IPS DF 19.7 (cell line): ENCODE measurements around the gene BCAS1.
"Not testable (repeated sequence)": the region's sequence is repeated elsewhere in the genome, so short reads cannot be mapped to it uniquely, and the experiment has no call there.

Experiments
- DNase-seq: peaks from one replicate; pipeline ENCODE4 v3.0.0-alpha.2; 2013; ENCODE audit warnings: low read depth, low spot score

BCAS1 gene

DNA sequence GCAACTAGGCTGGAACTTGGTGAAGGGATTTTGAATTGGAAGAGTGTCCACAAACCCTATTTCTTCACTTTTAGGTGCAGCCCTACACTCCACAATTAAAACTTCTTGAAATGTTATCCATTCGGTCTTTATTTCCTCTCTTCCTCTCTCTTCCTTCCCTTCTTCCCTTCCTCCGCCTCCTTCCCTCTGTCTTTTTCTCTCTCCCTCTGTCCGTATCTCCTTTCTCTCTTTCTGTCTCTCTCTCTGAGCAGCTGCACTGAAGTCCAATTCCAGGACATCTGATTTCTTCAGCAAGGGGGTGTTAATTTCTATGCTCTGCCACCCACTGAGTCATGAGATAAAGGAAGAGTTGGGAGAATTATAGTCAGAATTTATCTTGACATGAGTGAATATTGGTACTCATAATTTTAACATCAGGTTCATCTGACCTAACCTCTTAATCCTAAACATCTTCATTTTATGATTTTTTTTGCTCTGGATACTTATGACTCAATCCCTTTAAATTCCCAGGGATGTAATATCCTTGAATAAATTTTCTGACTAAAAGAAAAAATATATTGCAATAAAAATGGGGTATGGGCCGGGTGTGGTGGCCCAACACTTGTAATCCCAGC lies 84.2 kb downstream of the BCAS1 start:
- DNase-seq = no peak

DNA sequence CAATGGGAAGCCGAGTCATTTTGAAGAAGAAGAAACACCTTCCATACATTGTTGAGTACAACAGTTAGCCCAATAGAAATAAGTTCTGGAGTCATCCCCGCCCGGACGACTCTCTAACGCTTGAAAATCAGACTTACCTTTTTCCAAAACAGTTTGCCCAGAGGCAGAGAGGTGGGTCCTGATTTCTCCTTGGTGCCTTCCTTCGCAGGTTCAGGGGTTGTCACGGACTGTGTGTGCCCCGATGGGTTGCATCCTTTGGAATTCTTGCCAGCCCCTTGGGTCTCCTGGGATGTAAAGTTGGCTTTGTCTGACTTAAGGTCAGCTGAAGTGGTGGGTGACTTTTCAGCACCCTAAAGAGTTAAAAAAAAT lies 85.3 kb downstream of the BCAS1 start:
- no peak for DNase-seq

DNA sequence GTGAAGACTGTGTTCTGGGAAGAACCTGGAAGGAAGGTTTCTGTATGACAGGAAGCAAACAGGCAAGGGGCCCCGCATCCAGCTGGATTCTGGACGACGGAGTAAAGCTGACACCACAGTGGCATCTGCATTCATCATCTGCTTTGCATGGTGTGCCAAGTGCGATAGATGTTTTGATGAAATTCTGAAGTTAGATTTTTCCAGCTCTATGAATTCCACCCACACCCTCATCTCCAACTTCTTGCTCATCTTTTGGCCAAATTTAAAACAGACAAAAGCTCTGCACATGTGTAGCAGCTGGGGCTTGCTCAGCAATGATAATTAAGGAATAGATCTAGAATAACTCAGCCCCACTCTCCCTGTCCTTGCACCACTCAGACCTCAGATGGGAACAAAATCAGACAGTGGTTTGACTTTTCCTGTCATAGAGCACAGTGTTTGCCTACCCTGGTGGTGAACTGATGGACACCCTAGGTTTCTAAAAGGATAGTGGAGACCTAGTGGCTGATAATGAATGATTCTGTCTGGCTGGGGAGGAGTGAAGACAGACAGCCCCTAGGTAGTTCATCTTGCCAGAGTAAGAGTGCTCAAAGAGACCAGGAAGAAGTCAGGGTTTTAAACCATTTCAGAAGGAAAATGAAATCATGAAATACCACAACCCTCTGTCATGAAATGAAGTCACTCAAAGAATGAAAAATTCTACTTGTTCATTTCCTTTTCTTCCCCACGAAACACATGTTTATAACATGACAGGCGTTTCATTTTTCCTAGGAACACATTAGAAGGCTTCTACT lies 85.8 kb downstream of the BCAS1 start:
- no peak for DNase-seq

DNA sequence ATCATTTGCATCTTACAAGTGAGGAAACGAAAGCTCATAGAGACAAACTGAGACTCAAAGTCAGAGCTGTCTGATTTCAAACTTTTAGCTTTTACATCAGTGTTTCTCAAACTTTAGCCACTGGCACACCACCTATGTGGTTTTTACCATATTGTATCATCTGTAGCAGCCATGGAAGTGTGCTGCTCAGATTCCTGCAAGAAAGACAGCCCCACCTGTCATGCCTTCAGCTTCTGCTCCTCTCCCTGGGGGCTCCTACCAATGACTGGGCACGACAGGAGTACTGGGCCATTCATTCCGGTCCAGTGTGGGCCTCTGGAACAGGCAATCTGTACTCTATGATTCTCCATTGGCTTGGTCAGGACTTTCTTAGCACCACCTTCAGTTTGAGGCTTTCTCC lies 87.0 kb downstream of the BCAS1 start:
- no peak for DNase-seq

DNA sequence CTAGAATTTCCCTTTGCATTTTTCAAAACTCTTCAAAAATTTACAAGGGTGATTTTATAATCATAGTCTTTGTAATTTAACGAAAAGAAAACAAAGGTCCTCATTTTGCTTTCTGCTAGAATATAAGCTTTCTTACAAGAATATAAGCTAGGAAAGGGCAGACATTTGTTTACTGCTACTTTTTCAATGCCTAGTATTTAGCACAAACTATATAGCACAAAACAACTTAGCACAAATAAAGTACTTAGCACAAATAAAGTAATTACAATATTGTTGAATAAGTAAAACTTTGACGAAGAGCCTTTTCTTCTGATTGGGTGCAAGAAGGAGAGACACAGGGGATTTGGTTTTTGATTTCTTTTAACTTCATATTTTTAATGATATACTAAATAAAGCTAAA lies 87.8 kb downstream of the BCAS1 start:
- DNase-seq = no peak

DNA sequence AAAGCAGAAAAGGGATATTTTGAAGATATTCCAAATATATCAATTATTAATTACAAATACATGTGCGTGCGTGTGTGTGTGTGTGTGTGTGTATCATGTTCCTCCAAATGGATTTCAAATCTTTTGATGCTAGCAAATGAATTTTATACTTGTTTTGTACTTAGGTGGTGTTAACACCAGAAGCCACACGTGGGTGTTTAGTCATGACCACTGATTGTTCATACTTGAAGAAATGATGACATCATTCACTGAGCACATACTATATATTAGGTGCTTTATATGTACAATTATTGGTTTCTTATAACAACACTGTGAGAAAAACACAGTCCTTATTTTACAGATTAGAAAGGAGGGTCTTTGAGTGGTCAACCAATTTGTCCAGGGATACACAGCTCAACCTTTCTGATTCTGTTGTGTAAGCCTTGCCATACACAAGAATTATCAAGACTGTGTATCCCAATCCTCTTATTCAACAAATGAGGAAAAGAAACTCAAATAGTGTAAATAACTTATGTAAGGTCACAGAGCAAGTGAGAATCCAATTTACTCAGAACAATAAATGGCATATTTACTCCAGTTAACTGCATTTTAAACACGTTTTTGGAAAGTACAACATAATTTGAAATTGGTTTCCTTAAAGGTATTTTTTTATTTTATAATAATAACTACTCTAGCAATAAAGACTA lies 88.5 kb downstream of the BCAS1 start:
- no peak for DNase-seq

DNA sequence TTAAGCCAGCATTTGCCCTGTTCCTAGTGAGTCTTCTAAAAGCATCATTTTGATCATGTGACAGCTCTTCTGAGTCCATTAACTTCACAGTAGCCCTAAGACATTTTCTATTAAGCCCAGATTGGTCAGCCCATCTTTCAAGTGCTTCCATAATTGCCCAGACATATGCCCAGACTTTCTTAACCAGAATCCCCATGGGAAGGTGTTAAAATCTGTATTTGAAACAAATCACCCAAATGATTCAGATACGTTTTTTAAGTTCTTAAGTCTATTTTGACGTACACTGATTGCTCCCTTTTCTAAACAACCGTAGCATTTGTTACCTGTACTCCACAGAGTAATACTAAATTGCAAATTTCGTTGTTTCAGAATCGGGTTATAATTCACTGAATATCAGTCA lies 89.3 kb downstream of the BCAS1 start:
- DNase-seq = no peak

DNA sequence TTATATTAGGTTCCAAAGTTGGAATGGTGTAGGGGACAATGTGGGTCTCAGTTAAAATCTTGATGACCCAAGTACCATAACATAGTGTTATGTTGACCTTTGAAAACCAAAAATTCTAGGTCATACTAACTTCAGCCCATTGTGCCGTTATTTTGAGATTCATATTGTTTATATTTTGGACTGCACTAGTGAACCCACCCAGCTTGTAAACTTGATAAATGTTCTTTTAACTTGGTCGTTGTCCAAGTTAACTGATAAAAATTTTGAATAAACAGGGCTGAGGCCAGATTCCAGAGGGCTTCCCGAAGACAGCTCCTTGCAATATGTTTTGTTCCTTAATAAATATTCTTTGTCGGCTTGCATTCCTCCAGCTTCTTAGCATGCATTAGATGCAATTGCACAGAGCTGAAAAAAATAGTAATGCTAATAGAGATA lies 90.3 kb downstream of the BCAS1 start:
- DNase-seq = no peak

DNA sequence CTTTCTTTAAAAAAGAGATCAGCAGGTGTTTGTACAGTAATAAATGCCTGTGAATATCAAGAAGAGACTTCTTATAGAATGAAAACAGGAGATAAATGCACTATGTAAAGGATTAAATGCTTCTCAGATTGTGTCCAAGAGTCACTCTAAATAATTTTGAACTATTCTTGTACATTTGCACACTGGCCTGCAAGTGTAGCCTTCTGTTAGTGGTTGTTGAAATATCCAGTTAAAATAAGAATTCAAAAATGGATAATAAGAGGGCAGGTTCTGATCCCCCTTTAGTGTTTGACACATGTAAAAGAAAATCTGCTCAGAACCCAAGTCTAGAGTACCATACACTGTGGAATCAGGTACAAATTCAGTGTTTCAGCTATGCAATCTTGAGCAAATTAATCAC lies 91.9 kb downstream of the BCAS1 start:
- no peak for DNase-seq

DNA sequence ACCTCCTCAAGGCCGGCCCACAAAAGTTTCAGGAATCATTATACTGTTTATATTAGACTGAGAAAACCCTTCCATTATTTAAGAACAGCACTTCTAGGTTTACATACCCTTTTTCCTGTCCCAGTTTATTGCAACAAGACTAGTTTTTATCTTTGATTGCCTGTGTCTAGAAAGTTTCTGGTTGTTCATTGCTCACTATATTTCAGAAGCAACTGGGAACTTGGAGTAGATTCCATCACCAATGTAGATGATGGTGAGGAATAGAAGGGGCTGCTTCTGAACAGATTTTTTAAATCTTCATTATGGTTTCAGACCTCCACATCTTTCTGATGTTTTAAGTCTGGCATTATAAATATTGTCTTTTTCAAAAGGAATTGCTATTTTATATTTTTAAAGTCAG lies 93.0 kb downstream of the BCAS1 start:
- DNase-seq = no peak

DNA sequence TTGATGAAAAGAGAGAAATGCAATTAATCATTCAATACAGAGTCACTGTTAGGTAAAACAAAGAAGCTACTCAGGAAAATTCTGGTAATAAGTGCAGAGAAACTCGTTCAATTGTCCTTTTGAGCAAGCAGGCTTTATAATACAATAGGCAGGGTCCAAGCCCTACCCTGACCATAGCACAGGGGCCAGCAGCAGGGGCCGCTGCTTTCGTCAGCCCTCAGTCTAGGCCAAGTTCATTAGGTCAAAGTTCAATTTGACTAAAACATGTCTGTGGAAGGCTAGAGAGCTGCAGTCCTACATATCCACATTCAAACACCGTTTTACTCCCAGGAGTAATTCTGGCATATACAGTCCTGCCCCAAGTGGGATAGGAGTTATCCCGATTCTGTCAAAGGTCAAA lies 94.6 kb downstream of the BCAS1 start:
- DNase-seq = no peak

DNA sequence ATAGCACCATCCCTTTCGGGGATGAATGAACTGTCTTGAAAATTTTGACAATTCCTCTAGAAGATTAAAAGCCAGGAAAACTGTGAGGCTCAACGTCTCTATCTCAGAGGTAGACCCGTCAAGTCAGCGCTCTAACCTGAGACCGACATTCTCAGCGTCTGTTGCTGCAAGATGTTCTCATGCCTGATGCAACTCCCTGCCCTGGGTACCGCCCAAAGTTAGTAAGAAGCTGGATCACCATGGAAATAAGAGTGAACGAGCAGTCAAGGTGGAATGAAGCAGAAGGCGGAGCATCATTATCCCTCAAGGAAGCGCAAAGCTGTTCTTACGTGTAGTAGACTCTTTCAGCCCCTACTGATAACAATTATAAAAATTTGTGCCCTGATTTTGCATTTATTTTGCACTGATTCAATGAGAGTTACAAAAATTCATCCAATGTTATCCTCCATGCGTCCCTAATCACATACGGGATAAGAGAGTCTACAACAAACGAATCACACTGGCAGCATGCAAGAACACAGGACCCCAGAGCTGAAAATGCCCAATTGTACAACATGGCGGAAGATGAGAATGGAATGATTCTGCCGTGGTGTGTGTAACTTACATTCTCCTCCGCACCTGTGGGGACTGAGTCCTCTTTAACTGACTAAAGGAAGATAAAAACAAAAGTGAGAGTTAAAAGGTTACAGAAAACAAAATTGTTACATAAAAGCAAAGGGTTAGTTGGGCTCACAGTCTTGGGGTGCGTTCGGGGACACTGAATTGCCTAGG lies 95.4 kb downstream of the BCAS1 start:
- DNase-seq = no peak

DNA sequence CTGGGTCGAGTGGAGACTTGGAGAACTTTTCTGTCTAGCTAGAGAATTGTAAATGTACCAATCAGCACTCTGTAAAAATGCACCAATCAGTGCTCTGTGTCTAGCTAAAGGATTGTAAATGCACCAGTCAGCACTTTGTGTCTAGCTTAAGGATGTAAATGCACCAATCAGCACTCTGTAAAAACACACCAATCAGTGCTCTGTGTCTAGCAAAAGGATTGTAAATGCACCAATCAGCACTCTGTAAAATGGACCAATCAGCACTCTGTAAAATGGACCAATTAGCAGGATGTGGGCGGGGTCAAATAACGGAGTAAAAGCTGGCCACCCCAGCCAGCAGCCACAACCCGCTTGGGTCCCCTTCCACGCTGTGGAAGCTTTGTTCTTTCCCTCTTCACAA lies 96.5 kb downstream of the BCAS1 start:
- not testable (repeated sequence) for DNase-seq

DNA sequence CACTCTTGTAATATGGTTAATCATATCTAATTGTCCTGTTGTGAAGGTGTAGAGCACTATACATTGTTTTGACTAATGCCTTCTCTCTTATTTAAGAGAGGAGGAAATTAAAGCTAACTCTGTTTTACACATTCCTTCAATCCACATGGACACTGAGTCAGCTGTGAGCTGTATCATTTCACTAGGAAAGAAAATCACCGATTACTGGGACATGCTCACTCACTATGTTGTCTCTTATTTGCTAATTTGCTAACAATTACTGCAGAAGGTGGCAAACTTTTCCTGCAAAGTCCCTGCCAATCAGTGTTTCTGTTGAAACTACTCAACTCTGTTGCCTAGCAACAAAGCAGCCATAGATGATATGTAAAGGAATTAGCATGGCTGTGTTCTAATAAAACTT lies 98.2 kb downstream of the BCAS1 start:
- DNase-seq = no peak

DNA sequence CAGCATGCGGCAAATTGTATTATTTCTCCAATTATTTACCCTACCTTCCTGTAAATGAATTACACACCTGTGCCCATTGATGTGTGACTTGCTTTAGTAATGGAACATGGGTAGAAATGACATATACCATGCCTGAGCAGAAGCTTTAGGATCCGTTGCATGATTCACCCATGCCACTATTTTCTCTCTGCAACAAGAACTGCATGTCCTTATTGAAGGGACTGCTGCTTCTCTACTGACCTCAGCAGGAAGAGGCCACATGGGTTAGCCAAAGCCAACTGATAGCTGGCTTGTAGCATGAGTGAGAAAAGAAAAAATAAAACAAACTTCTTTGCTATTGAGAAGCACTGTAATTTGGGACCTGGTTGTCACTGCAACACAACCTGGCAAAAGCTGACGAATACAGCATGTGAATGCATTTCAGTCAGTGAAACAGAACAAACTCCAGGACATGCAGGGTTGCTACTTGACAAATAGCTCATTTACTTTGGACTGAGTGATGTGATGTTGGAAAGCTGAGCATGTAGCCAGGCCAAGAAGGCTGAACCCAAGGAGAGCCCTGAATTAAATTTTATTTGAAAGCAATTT lies 99.2 kb downstream of the BCAS1 start:
- no peak for DNase-seq

DNA sequence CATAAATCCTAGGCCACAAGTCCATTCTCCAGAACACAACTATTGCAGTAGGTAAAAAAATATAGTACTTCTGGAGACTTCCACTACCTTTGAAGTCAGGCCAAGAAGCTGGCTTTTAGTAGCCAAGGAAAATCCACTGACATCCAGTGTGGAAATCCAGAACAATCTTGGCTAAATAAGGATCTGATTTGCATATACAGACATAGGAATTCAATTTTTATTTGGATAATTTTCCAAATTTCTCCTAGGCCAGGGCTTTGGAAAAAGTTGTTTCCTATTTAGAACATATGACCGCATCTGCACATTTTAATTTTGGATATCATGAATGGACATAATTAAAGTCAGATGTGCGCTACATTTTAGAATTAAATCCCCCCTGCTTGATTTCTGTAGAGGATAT lies 100.2 kb downstream of the BCAS1 start:
- DNase-seq = no peak

DNA sequence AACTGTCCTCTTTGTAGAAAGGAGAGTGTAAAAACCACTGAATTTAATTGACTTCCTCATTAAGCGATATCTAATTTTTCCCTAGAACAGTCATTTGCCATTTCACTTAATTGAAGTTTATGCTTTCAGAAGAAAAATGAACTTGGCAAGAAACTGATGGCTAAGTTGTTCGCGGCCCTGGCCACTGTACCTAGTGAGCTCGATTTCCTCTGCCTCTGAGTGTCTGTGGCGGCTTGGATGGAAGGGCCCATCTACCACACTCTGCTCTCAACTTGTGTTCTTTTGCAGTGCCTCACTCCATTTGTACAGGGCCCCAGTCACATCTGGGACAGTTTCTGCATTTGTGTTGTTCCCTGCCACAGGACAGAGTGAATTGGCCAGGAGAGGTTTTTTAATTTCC lies 102.9 kb downstream of the BCAS1 start:
- DNase-seq = no peak

DNA sequence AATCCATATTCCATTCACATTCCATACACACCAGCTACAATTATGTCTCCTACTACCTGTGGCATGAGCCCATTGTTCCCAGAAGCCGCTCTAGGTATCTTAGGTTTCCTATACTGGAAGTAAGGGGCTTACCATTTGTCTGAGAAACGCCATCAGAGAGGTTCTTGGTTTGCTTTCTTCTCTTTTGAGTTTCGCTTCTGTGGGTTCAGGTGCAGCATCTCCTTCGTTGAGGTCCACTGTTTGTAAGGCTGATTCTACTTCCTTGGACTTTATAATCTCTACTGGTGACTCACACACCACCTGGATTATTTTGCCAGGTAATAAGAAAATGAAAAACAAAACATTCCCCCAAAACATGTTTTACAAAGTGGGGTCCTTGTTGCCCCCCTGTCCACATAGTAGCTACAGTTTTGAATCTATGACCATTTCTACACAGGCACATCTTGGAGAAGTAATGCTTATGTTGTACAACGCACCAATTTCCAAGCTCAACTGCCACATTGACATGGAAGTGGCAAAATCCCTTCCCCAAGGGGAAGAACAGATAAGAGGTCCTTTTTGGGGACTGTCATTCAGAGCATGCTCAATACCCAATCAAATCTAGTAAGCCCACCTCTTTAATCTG lies 103.5 kb downstream of the BCAS1 start:
- DNase-seq = no peak

DNA sequence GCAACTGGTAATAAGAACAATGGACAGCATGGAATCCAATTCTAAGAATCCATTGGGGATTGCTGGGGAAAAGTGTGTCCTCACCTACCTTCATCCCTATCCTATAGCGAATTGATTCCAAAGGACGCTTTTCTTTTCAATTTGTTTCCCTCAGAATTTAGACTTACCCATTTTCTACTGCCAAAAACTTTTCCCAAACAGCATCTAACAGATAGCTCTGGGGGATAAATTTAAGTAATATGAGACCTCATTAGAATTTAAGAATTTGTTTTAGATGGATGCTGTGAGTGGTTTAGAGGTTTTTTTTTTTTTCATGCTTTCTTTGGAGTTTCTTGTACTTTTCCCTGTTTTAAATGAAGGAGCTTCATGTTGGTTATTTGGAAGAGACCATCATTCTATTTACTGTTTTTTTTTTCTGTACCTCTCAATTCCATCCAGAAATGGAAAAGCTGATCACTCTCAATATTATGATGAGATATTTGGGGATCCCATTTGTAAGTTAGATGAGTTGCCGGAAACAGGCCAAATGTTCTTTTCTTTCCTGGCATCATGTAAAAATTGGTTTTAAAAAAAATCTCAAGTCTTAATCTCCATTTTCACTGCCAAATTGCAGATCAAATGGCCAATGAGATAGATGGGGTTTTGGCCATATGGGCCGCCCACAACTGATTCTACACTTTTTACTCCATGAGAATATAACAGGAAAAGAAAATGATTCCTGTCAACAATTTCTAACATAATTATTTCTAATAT lies 105.7 kb downstream of the BCAS1 start:
- no peak for DNase-seq

DNA sequence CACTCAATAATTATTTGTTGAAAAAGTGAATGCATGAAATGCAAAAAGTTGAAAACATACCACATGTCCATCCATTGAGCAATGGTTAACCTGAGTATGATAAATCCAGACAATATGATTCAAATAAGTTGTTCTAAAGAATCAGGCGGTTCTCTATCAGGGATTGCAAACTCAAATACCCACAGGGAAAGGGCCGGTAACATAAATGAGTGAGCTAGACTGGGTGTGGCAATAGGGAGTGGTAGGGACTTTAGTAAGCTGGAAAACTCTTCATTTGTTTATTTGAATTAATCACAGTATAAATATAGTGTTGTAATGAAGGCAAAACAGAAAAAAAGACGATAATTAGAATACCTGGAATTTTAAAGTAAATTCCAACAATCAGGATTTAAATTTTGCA lies 106.3 kb downstream of the BCAS1 start:
- no peak for DNase-seq

DNA sequence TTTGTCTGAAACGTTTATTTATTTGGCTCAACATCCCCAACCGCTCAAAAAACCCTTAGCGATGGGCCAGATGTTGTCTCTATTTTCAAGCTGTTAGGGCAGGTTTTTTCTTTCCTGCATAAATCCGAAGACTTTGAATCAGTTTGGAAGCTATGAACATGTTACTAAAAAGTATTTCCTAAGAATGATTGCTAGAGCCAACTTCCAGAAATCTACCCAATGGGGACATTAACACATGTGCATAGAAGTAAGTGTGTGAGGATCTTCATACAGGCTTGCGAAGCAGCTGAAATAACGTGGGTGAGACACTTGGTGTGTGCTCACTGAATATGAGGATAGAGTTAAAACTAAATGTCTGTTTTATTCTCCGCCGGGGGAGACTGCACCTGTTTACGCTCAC lies 106.8 kb downstream of the BCAS1 start:
- DNase-seq = no peak
